Measurements from ENCODE around the gene FRMD4A.

FRMD4A gene

GRCh38 chr10:13845897-13846296 is 484.8 kb downstream of the FRMD4A start:
- TF ChIP-seq ZFX (IDR thresholded peaks at IDR 0.05; ENCODE audit: borderline replicate concordance): no peak
- TF ChIP-seq CTCF (IDR thresholded peaks at IDR 0.05): no peak
- no peak overlapping the region for H3K27ac ChIP-seq

GRCh38 chr10:13844651-13845050 is 486.1 kb downstream of the FRMD4A start:
- no peak overlapping the region for H3K27ac ChIP-seq
- TF ChIP-seq ZFX (IDR thresholded peaks at IDR 0.05; ENCODE audit: borderline replicate concordance) (no peak), CTCF (IDR thresholded peaks at IDR 0.05) (no peak)

- no peak for TF ChIP-seq ZFX (IDR thresholded peaks at IDR 0.05; ENCODE audit: borderline replicate concordance)
- no peak for TF ChIP-seq CTCF (IDR thresholded peaks at IDR 0.05)
- H3K27ac ChIP-seq: no peak overlapping the region
These were observed 488.6 kb downstream of the FRMD4A start for GRCh38 chr10:13842117-13842516.

- TF ChIP-seq CTCF (IDR thresholded peaks at IDR 0.05): no peak
- no peak for TF ChIP-seq ZFX (IDR thresholded peaks at IDR 0.05; ENCODE audit: borderline replicate concordance)
- no peak overlapping the region for H3K27ac ChIP-seq
These were observed 490.7 kb downstream of the FRMD4A start for GRCh38 chr10:13840036-13840435.

- H3K27ac ChIP-seq: no peak overlapping the region
- TF ChIP-seq CTCF (IDR thresholded peaks at IDR 0.05) (no peak), ZFX (IDR thresholded peaks at IDR 0.05; ENCODE audit: borderline replicate concordance) (no peak)
These were observed 491.2 kb downstream of the FRMD4A start for GRCh38 chr10:13839430-13839990.

- no peak for TF ChIP-seq ZFX (IDR thresholded peaks at IDR 0.05; ENCODE audit: borderline replicate concordance)
- no peak for TF ChIP-seq CTCF (IDR thresholded peaks at IDR 0.05)
- no peak overlapping the region for H3K27ac ChIP-seq
These were observed 491.7 kb downstream of the FRMD4A start for GRCh38 chr10:13839030-13839429.

- no peak overlapping the region for H3K27ac ChIP-seq
- TF ChIP-seq CTCF (IDR thresholded peaks at IDR 0.05) (no peak), ZFX (IDR thresholded peaks at IDR 0.05; ENCODE audit: borderline replicate concordance) (no peak)
These were observed 492.8 kb downstream of the FRMD4A start for GRCh38 chr10:13837966-13838365.
